ENCODE data around the gene TEX28.
"Not testable (repeated sequence)": the region's sequence is repeated elsewhere in the genome, so short reads cannot be mapped to it uniquely, and the experiment has no call there.

DNA sequence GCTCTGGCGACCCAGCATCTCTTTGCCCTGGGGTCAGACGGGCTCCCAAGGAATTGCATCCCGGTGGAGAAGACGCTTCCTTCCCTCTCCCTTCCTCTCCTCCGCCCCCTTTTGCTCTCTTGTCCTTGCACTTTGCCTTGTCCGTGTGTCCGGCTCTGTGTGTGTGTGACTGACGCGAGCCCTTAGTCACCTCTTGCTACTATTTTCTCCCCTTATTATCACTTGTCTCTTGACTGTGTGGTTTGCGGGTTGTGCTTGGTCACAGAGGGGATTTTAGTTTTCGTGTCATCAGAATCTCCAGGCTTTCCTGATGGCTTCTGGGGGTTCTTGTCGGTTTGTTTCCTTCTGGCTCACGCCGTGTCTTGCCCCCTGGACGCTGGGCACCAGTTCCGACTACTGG is 48.1 kb upstream of the TEX28 start:
- TF ChIP-seq, protein P1, sequence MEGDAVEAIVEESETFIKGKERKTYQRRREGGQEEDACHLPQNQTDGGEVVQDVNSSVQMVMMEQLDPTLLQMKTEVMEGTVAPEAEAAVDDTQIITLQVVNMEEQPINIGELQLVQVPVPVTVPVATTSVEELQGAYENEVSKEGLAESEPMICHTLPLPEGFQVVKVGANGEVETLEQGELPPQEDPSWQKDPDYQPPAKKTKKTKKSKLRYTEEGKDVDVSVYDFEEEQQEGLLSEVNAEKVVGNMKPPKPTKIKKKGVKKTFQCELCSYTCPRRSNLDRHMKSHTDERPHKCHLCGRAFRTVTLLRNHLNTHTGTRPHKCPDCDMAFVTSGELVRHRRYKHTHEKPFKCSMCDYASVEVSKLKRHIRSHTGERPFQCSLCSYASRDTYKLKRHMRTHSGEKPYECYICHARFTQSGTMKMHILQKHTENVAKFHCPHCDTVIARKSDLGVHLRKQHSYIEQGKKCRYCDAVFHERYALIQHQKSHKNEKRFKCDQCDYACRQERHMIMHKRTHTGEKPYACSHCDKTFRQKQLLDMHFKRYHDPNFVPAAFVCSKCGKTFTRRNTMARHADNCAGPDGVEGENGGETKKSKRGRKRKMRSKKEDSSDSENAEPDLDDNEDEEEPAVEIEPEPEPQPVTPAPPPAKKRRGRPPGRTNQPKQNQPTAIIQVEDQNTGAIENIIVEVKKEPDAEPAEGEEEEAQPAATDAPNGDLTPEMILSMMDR (IDR thresholded peaks at IDR 0.05; ENCODE audit: low read depth, low read length, poor library complexity, severe bottlenecking): not testable (repeated sequence)
- TF ChIP-seq EZH2phosphoT487 (IDR thresholded peaks at IDR 0.05; ENCODE audit: borderline replicate concordance, low read length): not testable (repeated sequence)
